DMS79 (cell line): ENCODE measurements around the gene C7orf25.

Experiments used
- DNase-seq: peaks from one replicate; lab custom pipeline; 2025; lab: John Stamatoyannopoulos, UW

The C7orf25 gene

DNA sequence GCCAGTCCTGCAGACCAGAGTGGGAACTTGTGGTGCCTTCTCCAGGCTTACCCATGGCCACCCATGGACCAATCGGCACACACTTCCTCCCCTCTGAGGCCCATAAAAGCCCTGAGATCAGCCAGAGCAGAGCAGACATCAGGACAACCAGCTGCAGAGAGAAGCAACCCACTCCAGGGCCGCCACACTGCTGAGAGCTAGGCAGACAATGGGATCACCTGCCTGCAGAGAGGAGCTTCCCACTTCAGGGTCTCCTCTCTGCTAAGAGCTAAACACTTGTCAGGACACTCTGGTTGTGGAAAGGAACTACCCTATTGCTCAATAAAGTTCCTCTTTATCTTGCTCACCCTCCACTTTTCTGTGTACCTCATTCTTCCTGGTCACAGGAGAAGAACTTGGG, 34.0 kb downstream of the C7orf25 start:
- no peak for DNase-seq

GRCh38 chr7:42876182-42877068, 35.4 kb downstream of the C7orf25 start:
- no peak for DNase-seq

- no peak for DNase-seq
Measured at GRCh38 chr7:42869131-42870020, 42.5 kb downstream of the C7orf25 start.

DNA sequence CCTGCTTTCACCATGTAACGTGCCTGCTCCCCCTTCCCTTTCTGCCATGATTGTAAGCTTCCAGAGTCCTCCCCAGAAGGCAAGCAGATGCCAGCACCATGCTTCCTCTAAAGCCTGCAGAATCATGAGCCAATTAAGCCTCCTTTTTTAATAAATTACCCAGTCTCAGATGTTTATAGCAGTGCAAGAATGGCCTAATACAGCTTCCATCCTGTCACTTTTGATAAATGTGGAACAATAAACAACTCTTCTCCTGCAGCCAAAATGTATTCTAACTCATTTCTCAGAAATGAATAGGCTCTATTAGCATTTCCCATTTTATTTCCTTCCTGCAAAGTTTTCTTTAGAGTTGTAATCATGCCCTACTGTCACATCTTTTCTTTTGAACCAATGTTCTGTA, 43.4 kb downstream of the C7orf25 start:
- no peak for DNase-seq
